Measurements from ENCODE around the gene RETREG1.

RETREG1 gene

DNA sequence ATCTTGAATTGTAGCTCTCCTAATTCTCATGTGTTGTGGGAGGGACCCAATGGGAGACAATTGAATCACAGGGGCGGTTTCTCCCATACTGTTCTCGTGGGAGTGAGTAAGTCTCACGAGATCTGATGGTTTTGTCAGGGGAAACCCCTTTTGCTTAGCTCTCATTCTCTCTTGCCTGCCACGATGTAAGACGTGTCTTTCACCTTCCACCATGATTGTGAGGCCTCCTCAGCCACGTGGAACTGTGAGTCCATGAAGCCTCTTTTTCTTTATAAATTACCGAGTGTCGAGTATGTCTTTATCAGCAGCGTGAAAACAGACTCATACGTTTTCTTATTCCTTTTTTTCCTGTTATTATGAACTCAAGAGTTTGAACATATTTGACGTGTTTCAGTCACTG is 39.1 kb downstream of the RETREG1 start:
- H3K9me3 ChIP-seq (ENCODE audit: control insufficient read depth, insufficient read depth, low read depth, low read length): no peaks in the 10 kb centered on the region
- TF ChIP-seq ZNF837 (tag by site-specific recombination; IDR thresholded peaks at IDR 0.05): no peak
- TF ChIP-seq HOXC10 (CRISPR knock-in tag; IDR thresholded peaks at IDR 0.05): no peak
- POLR2A ChIA-PET: no interaction called here
- no peak overlapping the region for H3K4me3 ChIP-seq (ENCODE audit: low read depth, low read length)
- no peak overlapping the region for H3K27ac ChIP-seq (ENCODE audit: extremely low read depth, low read depth, low read length)
- CTCF ChIA-PET: interaction anchor here (1.0 to 1.2 kb wide), 2 partner anchors 26 to 614 kb away, joined by 4 to 6 read pairs; no protein-coding TSS in a partner anchor
- no peaks in the 10 kb centered on the region for H3K4me1 ChIP-seq (ENCODE audit: control insufficient read depth, insufficient read depth, low read length)
- no peaks in the 10 kb centered on the region for H3K36me3 ChIP-seq (ENCODE audit: control insufficient read depth in 2 of 2, insufficient read depth in 1 of 2, low read length in 2 of 2)

DNA sequence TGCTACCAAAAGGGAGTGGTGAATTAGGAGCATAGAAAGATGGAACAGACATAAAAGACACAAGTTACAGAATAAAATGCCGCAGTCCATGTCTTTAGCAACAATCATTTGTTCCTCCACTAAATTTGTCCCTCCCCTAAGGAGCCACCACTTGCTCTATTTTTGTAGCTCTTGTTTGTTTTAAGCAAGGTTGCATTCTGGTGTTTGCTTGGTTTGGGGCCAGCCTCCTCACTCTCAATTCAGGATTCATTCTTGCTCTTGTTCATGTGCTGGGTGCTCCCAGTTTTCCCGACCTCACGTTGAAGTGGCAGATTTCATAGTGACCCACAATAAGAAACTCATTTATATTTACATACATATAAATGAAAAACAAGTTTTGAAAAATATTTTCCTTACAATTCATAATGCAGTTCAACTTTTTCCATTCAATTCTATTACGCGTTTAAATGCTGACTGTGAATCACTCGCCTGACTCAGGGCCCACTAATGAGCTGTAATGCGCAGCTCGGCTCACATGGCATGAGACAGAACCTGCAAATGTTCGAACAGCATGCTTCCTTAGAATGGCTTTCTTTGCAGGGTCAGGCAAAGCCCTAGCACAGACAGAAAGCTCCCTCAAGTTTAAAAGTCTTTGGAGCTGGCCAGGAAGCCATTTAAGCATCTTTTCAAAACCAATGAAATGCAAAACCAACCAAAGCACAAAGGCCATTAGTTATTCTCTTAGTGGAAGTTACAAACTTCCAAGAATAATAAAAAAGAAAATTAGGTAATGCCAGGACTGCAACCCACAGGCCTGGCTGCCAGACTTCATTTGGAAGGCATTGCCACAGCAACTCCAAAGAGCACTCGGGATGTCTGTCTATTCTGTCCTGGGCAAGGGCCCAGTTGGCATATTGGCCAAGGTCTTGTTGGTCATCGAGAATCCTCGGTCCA is 41.7 kb downstream of the RETREG1 start:
- Histone ChIP-seq H3K9me3 (ENCODE audit: control insufficient read depth, insufficient read depth, low read depth, low read length) (no peaks in the 10 kb centered on the region), H3K27ac (ENCODE audit: extremely low read depth, low read depth, low read length) (no peak overlapping the region), H3K4me1 (ENCODE audit: control insufficient read depth, insufficient read depth, low read length) (no peaks in the 10 kb centered on the region), H3K36me3 (ENCODE audit: control insufficient read depth in 2 of 2, insufficient read depth in 1 of 2, low read length in 2 of 2) (no peaks in the 10 kb centered on the region), H3K4me3 (ENCODE audit: low read depth, low read length) (no peak overlapping the region)
- POLR2A ChIA-PET: no interaction called here
- CTCF ChIA-PET: interaction anchor here (1.1 to 1.3 kb wide), 2 partner anchors 10 to 24 kb away, joined by 3 to 5 read pairs; no protein-coding TSS in a partner anchor
- no peak for TF ChIP-seq ZSCAN30 (tag by site-specific recombination; IDR thresholded peaks at IDR 0.05)
- no peak for TF ChIP-seq KLF1 (tag by site-specific recombination; IDR thresholded peaks at IDR 0.05)
- TF ChIP-seq ZNF501 (tag by site-specific recombination; IDR thresholded peaks at IDR 0.05): no peak
- TF ChIP-seq GLIS2 (tag by site-specific recombination; IDR thresholded peaks at IDR 0.05): no peak
- no peak for TF ChIP-seq ZNF624 (tag by site-specific recombination; IDR thresholded peaks at IDR 0.05)
- TF ChIP-seq ZNF362 (tag by site-specific recombination; IDR thresholded peaks at IDR 0.05): no peak
- no peak for TF ChIP-seq ZNF837 (tag by site-specific recombination; IDR thresholded peaks at IDR 0.05)
- TF ChIP-seq ZFHX2 (tag by site-specific recombination; conservative IDR thresholded peaks at IDR 0.05): no peak
- TF ChIP-seq PRDM4 (tag by site-specific recombination; IDR thresholded peaks at IDR 0.05): no peak
- no peak for TF ChIP-seq ZNF302 (tag by site-specific recombination; IDR thresholded peaks at IDR 0.05; ENCODE audit: low read depth)
- TF ChIP-seq ZNF10 (tag by site-specific recombination; IDR thresholded peaks at IDR 0.05): no peak
- no peak for TF ChIP-seq ZNF174 (tag by site-specific recombination; IDR thresholded peaks at IDR 0.05)
- TF ChIP-seq ZNF16 (tag by site-specific recombination; IDR thresholded peaks at IDR 0.05; ENCODE audit: low read depth): no peak
- TF ChIP-seq ZNF558 (tag by site-specific recombination; IDR thresholded peaks at IDR 0.05): no peak

- ChIA-PET CTCF (interaction anchor here (0.6 kb wide), 2 partner anchors 19 to 177 kb away, joined by 3 to 4 read pairs; no protein-coding TSS in a partner anchor), POLR2A (no interaction called here)
- H3K36me3 ChIP-seq (ENCODE audit: control insufficient read depth in 2 of 2, insufficient read depth in 1 of 2, low read length in 2 of 2): no peaks in the 10 kb centered on the region
- no peak overlapping the region for H3K4me3 ChIP-seq (ENCODE audit: low read depth, low read length)
- no peak overlapping the region for H3K27ac ChIP-seq (ENCODE audit: extremely low read depth, low read depth, low read length)
- 0 out of 2 replicates have a peak, but pooled peaks have one; percentile 10 for TF ChIP-seq PRDM10 (tag by site-specific recombination; IDR thresholded peaks at IDR 0.05)
- TF ChIP-seq ZNF521 (tag by site-specific recombination; IDR thresholded peaks at IDR 0.05): no peak
- no peaks in the 10 kb centered on the region for H3K4me1 ChIP-seq (ENCODE audit: control insufficient read depth, insufficient read depth, low read length)
- no peaks in the 10 kb centered on the region for H3K9me3 ChIP-seq (ENCODE audit: control insufficient read depth, insufficient read depth, low read depth, low read length)
Observed at GRCh38 chr5:16573401-16573800, 43.4 kb downstream of the RETREG1 start.
